HT1080 (cell line): ENCODE data around the gene ZRANB3. TPM values are rescaled to one million over a fixed set of nuclear protein-coding genes. Genes with fewer than 3 reads are reported as not detected.
A peak's percentile ranks its signal among the peaks of the same experiment; 100 is the strongest.
"Not testable (repeated sequence)": the region's sequence is repeated elsewhere in the genome, so short reads cannot be mapped to it uniquely, and the experiment has no call there.

Experiments used
- DNase-seq: peaks from one replicate; pipeline ENCODE4 v3.0.0-alpha.2; 2015; ENCODE audit warnings: low read depth
- total RNA-seq: library from RNA; depleted of rRNA; stranded (reverse); fragments of >200 nt; shearing (Covaris generic); gene quantifications from 2 replicates; pipeline ENCODE4 v1.2.3, GENCODE V29; 2014

The ZRANB3 gene
- total RNA-seq, 1 experiment from 2014 or later: 9.0 TPM

DNA sequence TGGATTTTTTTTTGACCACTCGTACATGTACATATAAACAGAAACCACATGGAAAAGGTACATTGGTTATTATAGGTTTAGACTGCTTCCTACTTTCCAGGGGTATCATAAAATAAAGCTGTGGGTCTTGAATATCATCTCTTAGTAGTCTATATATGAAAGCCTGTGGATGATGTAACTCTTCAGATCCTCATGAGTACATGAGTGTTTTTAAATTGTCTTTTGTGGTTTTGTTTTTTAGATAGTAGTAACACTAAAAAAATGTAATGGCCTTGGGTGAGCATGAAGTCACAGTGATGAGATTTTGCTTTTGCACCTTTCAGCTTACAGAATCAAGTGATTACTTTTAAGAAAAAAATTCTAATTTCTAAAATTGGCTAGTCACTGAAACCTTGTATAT is 398.7 kb downstream of the ZRANB3 start:
- peak; percentile 11 for DNase-seq

- DNase-seq: no peak
Observed at GRCh38 chr2:135130751-135131150, 400.3 kb downstream of the ZRANB3 start.

DNA sequence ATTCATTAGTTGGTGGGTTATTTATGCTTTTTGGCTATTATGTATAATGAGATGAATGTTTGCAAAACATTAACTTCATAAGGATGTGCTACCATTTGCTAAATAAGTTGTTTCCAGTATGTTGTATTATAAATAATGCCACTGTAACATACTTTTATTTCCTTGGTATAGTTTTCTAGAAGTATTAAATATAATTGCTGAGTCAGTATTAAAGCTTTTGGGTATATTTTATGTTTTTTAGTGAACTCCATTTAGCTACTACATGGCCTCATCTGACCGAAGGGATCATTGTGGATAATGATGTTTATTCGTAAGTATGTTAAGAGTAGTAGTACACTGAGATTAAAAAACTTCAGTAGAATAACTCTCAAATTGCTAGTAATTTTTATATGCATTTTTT is 405.1 kb downstream of the ZRANB3 start:
- no peak for DNase-seq

DNA sequence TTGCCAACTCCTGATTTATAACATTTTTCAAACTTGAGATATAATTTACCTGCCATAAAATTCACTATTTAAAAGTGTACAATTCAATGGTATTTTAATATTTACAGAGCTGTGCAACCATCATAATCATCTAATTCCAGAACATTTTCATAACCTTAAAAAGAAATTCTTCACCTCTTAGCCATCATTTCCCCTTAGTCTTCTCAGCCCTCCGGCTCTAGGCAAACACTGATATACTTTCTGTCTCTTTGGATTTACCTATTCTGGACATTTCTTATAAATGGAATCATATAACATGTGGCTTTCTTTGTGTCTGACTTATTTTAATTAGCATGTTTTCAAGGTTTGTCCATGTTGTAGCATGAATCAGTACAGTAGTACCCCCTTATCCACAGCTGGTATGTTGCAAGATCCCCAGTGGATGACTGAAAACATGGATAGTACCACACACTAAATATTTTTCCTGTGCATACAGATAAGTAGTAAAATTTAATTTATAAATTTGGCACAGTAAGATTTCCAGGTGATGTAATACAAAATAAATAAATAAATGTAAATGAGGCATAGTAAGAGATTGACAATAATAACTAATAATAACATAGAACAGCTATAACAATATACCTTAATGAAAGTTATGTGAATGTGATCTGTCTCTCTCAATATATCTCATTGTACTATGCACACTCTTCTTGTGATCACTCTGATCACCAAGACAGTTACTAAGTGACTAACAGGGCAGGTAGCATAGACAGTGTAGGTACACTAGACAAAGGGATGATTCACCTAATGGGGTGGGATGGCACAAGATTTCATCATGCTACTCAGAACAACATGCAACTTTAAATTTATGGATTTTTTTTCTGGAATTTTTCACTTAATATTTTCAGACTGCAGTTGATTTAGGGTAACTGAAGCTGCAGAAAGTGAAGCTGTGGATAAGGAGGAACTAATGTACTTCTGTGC is 405.8 kb downstream of the ZRANB3 start:
- peak; percentile 7 for DNase-seq

DNA sequence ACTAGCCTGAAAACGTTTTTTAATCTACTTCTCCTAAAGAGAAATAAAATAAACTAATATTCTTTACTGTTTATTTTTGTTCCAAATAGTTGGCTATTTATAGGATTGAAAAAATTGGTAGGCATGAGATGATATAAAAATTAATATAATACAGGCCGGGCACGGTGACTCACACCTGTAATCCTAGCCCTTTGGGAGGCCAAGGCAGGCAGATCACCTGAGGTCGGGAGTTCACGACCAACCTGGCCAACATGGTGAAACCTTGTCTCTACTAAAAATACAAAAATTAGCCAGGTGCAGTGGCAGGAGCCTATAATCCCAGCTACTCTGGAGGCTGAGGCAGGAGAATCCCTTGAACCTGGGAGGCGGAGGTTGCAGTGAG is 409.4 kb downstream of the ZRANB3 start:
- not testable (repeated sequence) for DNase-seq

- no peak for DNase-seq
Observed at GRCh38 chr2:135121016-135121657, 409.9 kb downstream of the ZRANB3 start.

- no peak for DNase-seq
Observed at GRCh38 chr2:135119582-135119981, 411.4 kb downstream of the ZRANB3 start.

GRCh38 chr2:135113322-135113721 is 417.7 kb downstream of the ZRANB3 start:
- no peak for DNase-seq

DNA sequence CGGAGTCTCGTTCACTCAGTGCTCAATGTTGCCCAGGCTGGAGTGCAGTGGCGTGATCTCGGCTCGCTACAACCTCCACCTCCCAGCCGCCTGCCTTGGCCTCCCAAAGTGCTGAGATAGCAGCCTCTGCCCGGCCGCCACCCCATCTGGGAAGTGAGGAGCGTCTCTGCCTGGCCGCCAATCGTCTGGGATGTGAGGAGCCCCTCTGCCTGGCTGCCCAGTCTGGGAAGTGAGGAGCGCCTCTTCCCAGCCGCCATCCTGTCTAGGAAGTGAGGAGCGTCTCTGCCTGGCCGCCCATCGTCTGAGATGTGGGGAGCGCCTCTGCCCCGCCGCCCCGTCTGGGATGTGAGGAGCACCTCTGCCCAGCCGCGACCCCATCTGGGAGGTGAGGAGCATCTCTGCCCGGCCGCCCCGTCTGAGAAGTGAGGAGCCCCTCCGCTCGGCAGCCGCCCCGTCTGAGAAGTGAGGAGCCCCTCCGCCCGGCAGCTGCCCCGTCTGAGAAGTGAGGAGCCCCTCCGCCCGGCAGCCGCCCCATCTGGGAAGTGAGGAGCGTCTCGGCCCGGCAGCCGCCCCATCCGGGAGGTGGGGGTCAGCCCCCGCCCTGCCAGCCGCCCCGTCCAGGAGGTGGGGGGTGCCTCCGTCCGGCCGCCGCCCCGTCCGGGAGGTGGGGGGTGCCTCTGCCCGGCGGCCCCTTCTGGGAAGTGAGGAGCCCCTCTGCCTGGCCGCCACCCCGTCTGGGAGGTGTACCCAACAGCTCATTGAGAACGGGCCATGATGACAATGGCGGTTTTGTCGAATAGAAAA is 425.3 kb downstream of the ZRANB3 start:
- not testable (repeated sequence) for DNase-seq

GRCh38 chr2:135103843-135104242 is 427.2 kb downstream of the ZRANB3 start:
- DNase-seq: no peak

- no peak for DNase-seq
Observed at GRCh38 chr2:135099802-135100483, 431.1 kb downstream of the ZRANB3 start.

DNA sequence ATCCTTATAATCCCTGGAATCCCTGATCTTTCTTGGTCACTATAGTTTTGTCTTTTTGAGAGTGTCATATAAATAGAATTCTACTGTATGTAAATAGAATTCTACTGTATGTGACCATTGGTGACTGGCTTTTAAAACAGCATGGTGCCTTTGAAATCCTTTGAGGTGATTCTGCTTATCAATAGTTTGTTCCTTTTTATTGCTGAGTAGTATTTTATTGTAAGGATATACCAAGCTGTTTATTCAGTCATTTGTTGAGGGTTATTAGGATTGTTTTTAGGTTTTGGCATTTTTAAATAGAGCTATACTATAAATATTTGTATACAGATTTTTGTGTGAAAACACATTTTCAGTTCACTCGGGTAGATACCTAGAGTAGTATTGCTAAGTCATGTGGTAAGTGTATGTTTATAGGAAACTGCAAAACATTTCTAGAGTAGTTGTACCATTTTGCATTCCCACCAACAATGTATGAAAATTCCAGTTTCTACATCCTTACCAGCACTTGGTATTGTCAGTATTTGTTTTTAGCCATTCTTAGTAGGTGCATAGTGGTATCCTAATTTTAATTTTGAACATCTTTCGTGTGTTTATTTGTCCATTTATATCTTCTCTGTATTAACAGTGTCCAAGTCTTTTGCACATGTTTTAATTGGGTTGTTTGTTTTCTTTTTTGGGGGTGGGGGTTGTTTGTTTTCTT is 433.3 kb downstream of the ZRANB3 start:
- DNase-seq: no peak

- no peak for DNase-seq
Observed at GRCh38 chr2:135096665-135097446, 434.2 kb downstream of the ZRANB3 start.

DNA sequence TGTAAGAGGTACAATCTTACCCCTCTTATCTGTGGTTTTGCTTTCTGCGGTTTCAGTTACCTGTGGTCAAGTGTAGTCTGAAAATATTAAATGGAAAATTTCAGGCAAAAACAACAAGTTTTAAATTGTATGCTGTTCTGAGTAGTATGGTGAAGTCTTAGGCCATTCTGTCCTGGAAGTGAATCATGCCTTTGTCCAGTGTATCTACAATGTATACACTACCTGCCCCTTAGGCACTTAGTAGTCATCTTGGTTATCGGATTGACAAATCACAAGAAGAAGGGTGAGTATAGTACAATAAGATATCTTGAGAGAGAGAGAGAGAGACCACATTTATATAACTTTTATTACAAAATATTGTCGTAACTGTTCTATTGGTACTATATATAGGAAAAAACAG is 435.4 kb downstream of the ZRANB3 start:
- no peak for DNase-seq

DNA sequence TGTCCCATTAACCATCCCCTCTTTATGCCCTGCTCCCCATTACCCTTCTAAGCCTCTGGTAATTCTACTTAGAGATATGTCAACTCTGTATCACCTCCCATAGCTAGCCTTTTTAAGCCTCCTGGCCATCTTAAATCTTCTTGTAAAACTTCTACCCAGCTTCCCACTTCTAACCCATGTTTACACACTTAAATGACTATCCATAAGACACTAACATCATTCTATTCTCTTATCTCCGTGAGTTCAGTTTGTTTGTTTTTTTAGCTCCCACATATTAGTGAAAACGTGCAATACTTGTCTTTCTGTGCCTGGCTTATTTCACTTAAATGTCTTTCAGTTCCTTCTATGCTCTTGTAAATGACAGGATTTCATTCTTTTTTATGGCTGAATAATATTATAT is 436.5 kb downstream of the ZRANB3 start:
- DNase-seq: no peak

- no peak for DNase-seq
Observed at GRCh38 chr2:135093670-135094330, 437.2 kb downstream of the ZRANB3 start.

GRCh38 chr2:135093193-135093592 is 437.8 kb downstream of the ZRANB3 start:
- DNase-seq: no peak

GRCh38 chr2:135091681-135092080 is 439.3 kb downstream of the ZRANB3 start:
- no peak for DNase-seq

DNA sequence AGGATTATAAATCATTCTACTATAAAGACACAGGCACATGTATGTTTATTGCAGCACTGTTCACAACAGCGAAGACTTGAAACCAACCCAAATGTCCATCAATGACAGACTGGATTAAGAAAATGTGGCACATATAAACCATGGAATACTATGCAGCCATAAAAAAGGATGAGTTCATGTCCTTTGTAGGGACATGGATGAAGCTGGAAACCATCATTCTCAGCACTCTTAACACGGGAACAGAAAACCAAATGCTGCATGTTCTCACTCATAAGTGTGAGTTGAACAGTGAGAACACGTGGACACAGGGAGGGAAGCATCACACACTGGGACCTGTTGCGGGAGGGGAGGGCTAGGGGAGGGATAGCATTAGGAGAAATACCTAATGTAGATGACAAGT is 441.4 kb downstream of the ZRANB3 start:
- DNase-seq: not testable (repeated sequence)
